ENCODE data around the gene PROC.

GRCh38 chr2:127472268-127472667, 54.0 kb downstream of the PROC start:
- TF ChIP-seq ELF4 (IDR thresholded peaks at IDR 0.05): no peak
- TF ChIP-seq FOXM1 (IDR thresholded peaks at IDR 0.05; ENCODE audit: borderline replicate concordance): no peak
- TF ChIP-seq BHLHE40 (IDR thresholded peaks at IDR 0.05; ENCODE audit: borderline replicate concordance): no peak
- TF ChIP-seq SUZ12 (IDR thresholded peaks at IDR 0.05): no peak
- TF ChIP-seq SP1 (IDR thresholded peaks at IDR 0.05): no peak
- TF ChIP-seq ARNT (IDR thresholded peaks at IDR 0.05): no peak
- TF ChIP-seq ZNF384 (IDR thresholded peaks at IDR 0.05): no peak
- no peak for TF ChIP-seq HDGF (IDR thresholded peaks at IDR 0.05; ENCODE audit: borderline replicate concordance)
- TF ChIP-seq LEF1 (IDR thresholded peaks at IDR 0.05; ENCODE audit: borderline replicate concordance): no peak
- TF ChIP-seq TARDBP (IDR thresholded peaks at IDR 0.05): no peak
- TF ChIP-seq FOXA1 (IDR thresholded peaks at IDR 0.05): no peak

Data from HEK293T (cell line).